Retinal pigment epithelial cell (primary cell): ENCODE results near the gene EIF1AX.
"Not testable (repeated sequence)": the region's sequence is repeated elsewhere in the genome, so short reads cannot be mapped to it uniquely, and the experiment has no call there.

Source experiments
- DNase-seq: peaks from one replicate; pipeline ENCODE4 v3.0.0-alpha.2; 2010; ENCODE audit warnings: low read depth
- H3K4me3 ChIP-seq: 2 replicates; pipeline ENCODE4 v1.5.1; 2011; ENCODE audit warnings: mild to moderate bottlenecking, low read length, control low read depth, moderate library complexity
- CTCF ChIP-seq: conservative IDR thresholded peaks from 2 replicates; pipeline ENCODE4 v1.5.1; 2011; ENCODE audit warnings: low read depth, low read length, control low read depth, inconsistent platforms

Gene EIF1AX

DNA sequence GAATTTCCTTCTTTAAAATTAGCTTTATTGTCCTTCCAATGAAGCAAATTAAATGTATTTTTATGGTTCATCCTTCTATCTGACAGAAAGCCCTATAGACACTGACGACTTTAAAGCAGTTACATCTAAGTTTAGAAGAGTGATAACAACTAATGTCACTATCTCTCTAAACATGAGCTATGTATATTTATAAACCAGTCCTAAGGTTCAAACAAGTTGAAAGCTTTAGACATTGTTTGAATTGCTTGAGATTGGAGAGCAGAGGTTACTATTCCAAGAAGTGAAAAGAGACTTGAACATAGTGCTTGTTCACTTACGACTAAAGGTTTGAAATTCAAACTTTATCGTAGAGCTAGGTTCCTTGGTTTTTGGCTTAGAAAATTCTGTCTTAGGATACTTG is 30.2 kb upstream of the EIF1AX start:
- TF ChIP-seq CTCF: no peak
- DNase-seq: no peak
- no peak overlapping the region for H3K4me3 ChIP-seq

DNA sequence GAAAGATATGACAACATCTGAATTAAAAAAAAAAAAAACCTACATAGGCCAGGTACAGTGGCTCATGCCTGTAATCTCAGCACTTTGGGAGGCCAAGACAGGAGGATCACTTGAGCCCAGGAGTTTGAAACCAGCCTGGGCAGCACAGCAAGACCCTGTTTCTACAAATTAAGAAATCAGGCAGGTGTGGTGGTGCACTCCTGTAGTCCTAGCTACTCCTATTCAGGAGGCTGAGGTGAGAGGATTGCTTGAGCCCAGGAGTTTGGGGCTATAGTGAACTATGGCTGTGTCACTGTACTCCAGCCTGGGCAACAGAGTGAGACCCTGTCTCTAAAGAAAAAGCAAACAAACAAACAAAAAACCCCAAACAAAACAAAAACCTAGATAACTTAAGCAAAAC is 20.9 kb upstream of the EIF1AX start:
- not testable (repeated sequence) for DNase-seq, H3K4me3 ChIP-seq

DNA sequence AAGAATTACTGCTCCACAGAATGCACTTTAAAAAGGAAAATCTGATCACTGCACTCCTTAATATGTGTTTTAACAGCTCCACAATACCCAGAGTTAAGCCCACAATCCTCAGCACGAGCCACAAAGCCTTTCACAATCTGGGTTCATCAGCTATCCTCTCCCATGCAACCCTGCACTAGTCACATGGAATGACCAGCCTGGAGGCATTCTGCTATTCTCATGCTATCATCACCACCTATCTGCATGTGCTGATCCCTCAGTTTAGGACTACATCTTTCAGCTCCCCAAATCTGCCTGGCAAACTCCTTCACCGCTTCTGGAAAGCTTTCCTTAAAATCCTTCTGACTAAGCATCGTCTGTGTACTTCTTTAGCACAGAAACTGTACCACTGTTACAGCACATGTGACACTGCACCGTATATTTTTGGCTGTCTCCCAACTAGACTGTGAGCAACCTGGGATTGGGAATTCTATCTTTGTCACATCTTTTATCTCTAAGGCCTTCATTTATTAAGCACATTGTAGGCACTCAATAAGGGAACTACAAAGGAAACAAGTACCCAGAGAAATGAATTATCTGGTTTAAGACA is 18.3 kb upstream of the EIF1AX start:
- no peak for TF ChIP-seq CTCF
- no peak overlapping the region for H3K4me3 ChIP-seq
- DNase-seq: no peak

- TF ChIP-seq CTCF: no peak
- no peak overlapping the region for H3K4me3 ChIP-seq
- no peak for DNase-seq
Observed at GRCh38 chrX:20151689-20152088, 10.1 kb upstream of the EIF1AX start.

- no peak overlapping the region for H3K4me3 ChIP-seq
- TF ChIP-seq CTCF: no peak
- no peak for DNase-seq
Observed at GRCh38 chrX:20149326-20149725, 7.7 kb upstream of the EIF1AX start.

DNA sequence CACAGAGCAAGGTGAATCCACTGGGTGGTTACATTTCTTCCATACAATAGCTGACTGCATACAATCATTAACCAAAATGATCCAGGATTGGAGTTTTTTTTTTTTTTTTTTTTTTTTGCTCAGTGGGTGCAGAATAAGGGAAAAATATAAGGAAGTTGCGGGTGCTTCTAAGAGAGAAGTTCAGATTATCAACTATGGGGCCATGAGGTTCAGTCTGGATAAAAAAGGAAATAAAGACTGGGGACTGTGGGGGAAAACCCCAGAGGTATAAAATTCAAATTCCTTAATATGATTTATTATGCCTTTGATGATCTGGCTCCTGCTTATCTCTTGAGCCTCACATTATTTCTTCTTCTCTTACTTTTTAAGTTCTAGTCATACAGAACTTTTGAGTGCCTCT is 5.9 kb upstream of the EIF1AX start:
- no peak for TF ChIP-seq CTCF
- DNase-seq: no peak
- no peak overlapping the region for H3K4me3 ChIP-seq

GRCh38 chrX:20144491-20144890 is 2.9 kb upstream of the EIF1AX start:
- no peak for DNase-seq
- TF ChIP-seq CTCF: no peak
- H3K4me3 ChIP-seq: no peak overlapping the region

- no peak overlapping the region for H3K4me3 ChIP-seq
- no peak for DNase-seq
- TF ChIP-seq CTCF: no peak
Observed at GRCh38 chrX:20143561-20143960, 1.9 kb upstream of the EIF1AX start.
